ENCODE measurements around the gene SLC47A1. TPM values are rescaled to one million over a fixed set of nuclear protein-coding genes. Genes with fewer than 3 reads are reported as not detected.

The SLC47A1 gene
- total and polyA plus RNA-seq, 2 of the 13 experiments (the other 11 are each of a cell fraction or from before 2014, with no cell fraction given) = 42.1 to 67.5 TPM

GRCh38 chr17:19507775-19508576, 25.7 kb upstream of the SLC47A1 start (continued):
- peak; percentile 76 for TF ChIP-seq ZNF687 (CRISPR knock-in tag; IDR thresholded peaks at IDR 0.05)
- TF ChIP-seq REPIN1 (CRISPR knock-in tag; IDR thresholded peaks at IDR 0.05; ENCODE audit: borderline replicate concordance, low read depth) = peak; percentile 69; the same call in 1 of the 2 replicates
- no peak for TF ChIP-seq RORA (CRISPR knock-in tag; IDR thresholded peaks at IDR 0.05)
- no peak for TF ChIP-seq DMTF1 (CRISPR knock-in tag; IDR thresholded peaks at IDR 0.05)
- peak; percentile 63; the same call in 1 of the 2 replicates for TF ChIP-seq ZNF547 (CRISPR knock-in tag; IDR thresholded peaks at IDR 0.05)
- TF ChIP-seq, protein P1, sequence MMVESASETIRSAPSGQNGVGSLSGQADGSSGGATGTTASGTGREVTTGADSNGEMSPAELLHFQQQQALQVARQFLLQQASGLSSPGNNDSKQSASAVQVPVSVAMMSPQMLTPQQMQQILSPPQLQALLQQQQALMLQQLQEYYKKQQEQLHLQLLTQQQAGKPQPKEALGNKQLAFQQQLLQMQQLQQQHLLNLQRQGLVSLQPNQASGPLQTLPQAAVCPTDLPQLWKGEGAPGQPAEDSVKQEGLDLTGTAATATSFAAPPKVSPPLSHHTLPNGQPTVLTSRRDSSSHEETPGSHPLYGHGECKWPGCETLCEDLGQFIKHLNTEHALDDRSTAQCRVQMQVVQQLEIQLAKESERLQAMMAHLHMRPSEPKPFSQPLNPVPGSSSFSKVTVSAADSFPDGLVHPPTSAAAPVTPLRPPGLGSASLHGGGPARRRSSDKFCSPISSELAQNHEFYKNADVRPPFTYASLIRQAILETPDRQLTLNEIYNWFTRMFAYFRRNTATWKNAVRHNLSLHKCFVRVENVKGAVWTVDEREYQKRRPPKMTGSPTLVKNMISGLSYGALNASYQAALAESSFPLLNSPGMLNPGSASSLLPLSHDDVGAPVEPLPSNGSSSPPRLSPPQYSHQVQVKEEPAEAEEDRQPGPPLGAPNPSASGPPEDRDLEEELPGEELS (CRISPR knock-in tag; IDR thresholded peaks at IDR 0.05) = peak; percentile 72
- no peak for TF ChIP-seq TRAFD1 (CRISPR knock-in tag; IDR thresholded peaks at IDR 0.05; ENCODE audit: borderline replicate concordance)
- TF ChIP-seq ZNF234 (CRISPR knock-in tag; conservative IDR thresholded peaks at IDR 0.05) = no peak
- TF ChIP-seq ASH2L (IDR thresholded peaks at IDR 0.05; ENCODE audit: insufficient read length, low read depth, low read length) = peak; percentile 78
- TF ChIP-seq, protein P2, sequence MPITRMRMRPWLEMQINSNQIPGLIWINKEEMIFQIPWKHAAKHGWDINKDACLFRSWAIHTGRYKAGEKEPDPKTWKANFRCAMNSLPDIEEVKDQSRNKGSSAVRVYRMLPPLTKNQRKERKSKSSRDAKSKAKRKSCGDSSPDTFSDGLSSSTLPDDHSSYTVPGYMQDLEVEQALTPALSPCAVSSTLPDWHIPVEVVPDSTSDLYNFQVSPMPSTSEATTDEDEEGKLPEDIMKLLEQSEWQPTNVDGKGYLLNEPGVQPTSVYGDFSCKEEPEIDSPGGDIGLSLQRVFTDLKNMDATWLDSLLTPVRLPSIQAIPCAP (CRISPR knock-in tag; IDR thresholded peaks at IDR 0.05; ENCODE audit: low read depth) = no peak
- TF ChIP-seq, protein P3, sequence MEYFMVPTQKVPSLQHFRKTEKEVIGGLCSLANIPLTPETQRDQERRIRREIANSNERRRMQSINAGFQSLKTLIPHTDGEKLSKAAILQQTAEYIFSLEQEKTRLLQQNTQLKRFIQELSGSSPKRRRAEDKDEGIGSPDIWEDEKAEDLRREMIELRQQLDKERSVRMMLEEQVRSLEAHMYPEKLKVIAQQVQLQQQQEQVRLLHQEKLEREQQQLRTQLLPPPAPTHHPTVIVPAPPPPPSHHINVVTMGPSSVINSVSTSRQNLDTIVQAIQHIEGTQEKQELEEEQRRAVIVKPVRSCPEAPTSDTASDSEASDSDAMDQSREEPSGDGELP (IDR thresholded peaks at IDR 0.05; ENCODE audit: borderline replicate concordance, low read depth) = no peak; the same call in 1 of the 2 replicates
- no peak for TF ChIP-seq ONECUT2 (CRISPR knock-in tag; IDR thresholded peaks at IDR 0.05)
- TF ChIP-seq AGO1 (IDR thresholded peaks at IDR 0.05; ENCODE audit: low read depth, low read length, poor library complexity, severe bottlenecking) = no peak
- TF ChIP-seq ISL2 (CRISPR knock-in tag; IDR thresholded peaks at IDR 0.05) = peak; percentile 67; the same call in 1 of the 2 replicates
